PC-3 (cell line): ENCODE results near the gene DCDC1. TPM values are rescaled to one million over a fixed set of nuclear protein-coding genes. Genes with fewer than 3 reads are reported as not detected.

Source experiments
- ATAC-seq: fragments of 200-7000 bp; cut with Tn5 transposase; 2 replicates; pipeline ENCODE4 v1.9.1; 2020; ENCODE audit warnings: mild to moderate bottlenecking, moderate library complexity
- BruUV-seq: library from RNA; stranded (reverse); fragments of 400-500 nt; replicated peaks from 2 replicates; lab custom pipeline; 2021; lab: Mats Ljungman, UMichigan
- CTCF ChIA-PET: fragments of 300-600 bp; sonication (Branson Sonifier 250); formaldehyde crosslinking; loops from one replicate; lab custom pipeline; 2022; ENCODE audit warnings: antibody characterized with exemption; lab: Charles Lee
- POLR2A ChIA-PET: fragments of 300-600 bp; sonication (Branson Sonifier 250); formaldehyde crosslinking; loops from one replicate; lab custom pipeline; 2022; ENCODE audit warnings: antibody characterized with exemption; ENCODE audit not compliant: unreplicated experiment; lab: Charles Lee
- DNase-seq: peaks from one replicate; pipeline ENCODE4 v3.0.0-alpha.2; 2015
- H2AFZ ChIP-seq: fragments of 300-600 bp; sonication (generic); 2 replicates; pipeline ENCODE4 v1.6.0; 2016; ENCODE audit warnings: antibody characterized with exemption, low read length
- H3F3A ChIP-seq: fragments of 300-600 bp; sonication (generic); one replicate; pipeline ENCODE4 v1.6.0; 2017; ENCODE audit warnings: antibody characterized with exemption, low read length, control low read depth, mild to moderate bottlenecking; ENCODE audit not compliant: unreplicated experiment
- H3K27ac ChIP-seq: fragments of 300-600 bp; sonication (generic); 2 replicates; pipeline ENCODE4 v1.5.1; 2016; ENCODE audit warnings: mild to moderate bottlenecking, low read length
- H3K27me3 ChIP-seq: fragments of 300-600 bp; sonication (generic); 2 replicates; pipeline ENCODE4 v1.6.1; 2016; ENCODE audit warnings: low read length, mixed read lengths
- H3K36me3 ChIP-seq: fragments of 300-600 bp; sonication (generic); 2 replicates; pipeline ENCODE4 v1.6.1; 2016; ENCODE audit warnings: low read depth, mixed run types, low read length, mixed read lengths
- H3K4me1 ChIP-seq: fragments of 300-600 bp; sonication (generic); 2 replicates; pipeline ENCODE4 v1.5.1; 2016; ENCODE audit warnings: low read length; ENCODE audit not compliant: insufficient read depth
- H3K4me2 ChIP-seq: fragments of 300-600 bp; sonication (generic); 2 replicates; pipeline ENCODE4 v1.6.0; 2016; ENCODE audit warnings: low read length
- H3K4me3 ChIP-seq: fragments of 300-600 bp; sonication (generic); 2 replicates; pipeline ENCODE4 v1.5.1; 2016; ENCODE audit warnings: mild to moderate bottlenecking, low read length, mixed read lengths
- H3K79me2 ChIP-seq: fragments of 300-600 bp; sonication (generic); 2 replicates; pipeline ENCODE4 v1.6.1; 2017; ENCODE audit warnings: low read length, mixed read lengths
- H3K9ac ChIP-seq: fragments of 300-600 bp; sonication (generic); 2 replicates; pipeline ENCODE4 v1.6.0; 2016; ENCODE audit warnings: mild to moderate bottlenecking, low read length
- H3K9me2 ChIP-seq: fragments of 300-600 bp; sonication (generic); replicated peaks from 2 replicates; pipeline ENCODE4 v1.6.1; 2016; ENCODE audit warnings: mixed run types, low read length, mixed read lengths
- H3K9me3 ChIP-seq: fragments of 300-600 bp; sonication (generic); 2 replicates; pipeline ENCODE4 v1.6.1; 2016; ENCODE audit warnings: low read length, mixed read lengths
- H4K20me1 ChIP-seq: fragments of 300-600 bp; sonication (generic); 2 replicates; pipeline ENCODE4 v1.6.1; 2016; ENCODE audit warnings: low read length, mixed read lengths
- CTCF ChIP-seq: fragments of 300-600 bp; sonication (generic); conservative IDR thresholded peaks from 2 replicates; pipeline ENCODE4 v1.5.1; 2017; ENCODE audit warnings: antibody characterized with exemption, low read depth, mild to moderate bottlenecking, low read length
- EZH2 ChIP-seq: fragments of 300-600 bp; sonication (generic); IDR thresholded peaks from one replicate; pipeline ENCODE4 v1.6.1; 2017; ENCODE audit warnings: antibody characterized with exemption, mild to moderate bottlenecking, low read length; ENCODE audit not compliant: unreplicated experiment
- EZH2phosphoT487 ChIP-seq: fragments of 300-600 bp; sonication (generic); IDR thresholded peaks from 2 replicates; pipeline ENCODE4 v1.6.1; 2018; ENCODE audit warnings: mild to moderate bottlenecking, antibody characterized with exemption, low read length, borderline replicate concordance
- intact Hi-C: fragments of 100-400 bp; cut with micrococcal nuclease; formaldehyde crosslinking; loops from 2 replicates; pipeline ENCODE4 v1.9.0; 2023
- total RNA-seq: library from RNA; depleted of rRNA; stranded (reverse); fragments of >200 nt; gene quantifications from 2 replicates; pipeline ENCODE4 v1.2.3, GENCODE V29; 2014

The DCDC1 gene
- total RNA-seq, 1 experiment from 2014 or later, result not detected

- CTCF ChIA-PET, result no interaction called here
- no peak overlapping the region for H3K27ac ChIP-seq
- no peaks in the 10 kb centered on the region for H4K20me1 ChIP-seq
- DNase-seq, result no peak
- no TSS peak for BruUV-seq
- H3K36me3 ChIP-seq, result no peaks in the 10 kb centered on the region
- no peak overlapping the region for H3K4me3 ChIP-seq
- POLR2A ChIA-PET, result no interaction called here
- H3K9me2 ChIP-seq, result no peaks in the 10 kb centered on the region
- no peaks in the 10 kb centered on the region for H3K4me1 ChIP-seq
- H3K27me3 ChIP-seq, result 0 out of 2 replicates have a peak, but pooled peaks cover 3% of the 10 kb centered on the region
- no peak overlapping the region for H3K4me2 ChIP-seq
- H3K79me2 ChIP-seq, result no peaks in the 10 kb centered on the region
- H2AFZ ChIP-seq, result no peak overlapping the region
- no peaks in the 10 kb centered on the region for H3K9me3 ChIP-seq
- ATAC-seq, result no peak
- TF ChIP-seq CTCF, result no peak
- TF ChIP-seq EZH2, result no peak
- intact Hi-C loops, result no loop called here
- no peaks in the 10 kb centered on the region for H3F3A ChIP-seq
- no peak overlapping the region for H3K9ac ChIP-seq
Measured at GRCh38 chr11:30984827-30985226, 384.7 kb downstream of the DCDC1 start.

- no TSS peak for BruUV-seq
- H3K36me3 ChIP-seq, result no peaks in the 10 kb centered on the region
- H3K4me2 ChIP-seq, result no peak overlapping the region
- H3K9ac ChIP-seq, result no peak overlapping the region
- H4K20me1 ChIP-seq, result no peaks in the 10 kb centered on the region
- ChIA-PET CTCF (no interaction called here), POLR2A (no interaction called here)
- H3K27ac ChIP-seq, result no peak overlapping the region
- H3K27me3 ChIP-seq, result 0 out of 2 replicates have a peak, but pooled peaks cover 3% of the 10 kb centered on the region
- H2AFZ ChIP-seq, result no peak overlapping the region
- DNase-seq (no peak), ATAC-seq (no peak)
- no peaks in the 10 kb centered on the region for H3K4me1 ChIP-seq
- no peaks in the 10 kb centered on the region for H3K9me3 ChIP-seq
- no peaks in the 10 kb centered on the region for H3F3A ChIP-seq
- no peak for TF ChIP-seq EZH2
- no peak for TF ChIP-seq CTCF
- TF ChIP-seq EZH2phosphoT487, result no peak
- H3K4me3 ChIP-seq, result no peak overlapping the region
- H3K9me2 ChIP-seq, result no peaks in the 10 kb centered on the region
- intact Hi-C loops, result no loop called here
- H3K79me2 ChIP-seq, result no peaks in the 10 kb centered on the region
Measured at GRCh38 chr11:30984442-30984816, 385.1 kb downstream of the DCDC1 start.

GRCh38 chr11:30983776-30984441 is 385.6 kb downstream of the DCDC1 start:
- POLR2A ChIA-PET, result no interaction called here
- Histone ChIP-seq H3K9ac (no peak overlapping the region), H3K36me3 (no peaks in the 10 kb centered on the region)

More at GRCh38 chr11:30983776-30984441, 385.6 kb downstream of the DCDC1 start:
- no peak for TF ChIP-seq EZH2
- no peak for TF ChIP-seq EZH2phosphoT487
- no peak for TF ChIP-seq CTCF
- no peaks in the 10 kb centered on the region for H3F3A ChIP-seq
- no peaks in the 10 kb centered on the region for H3K9me3 ChIP-seq
- H2AFZ ChIP-seq, result no peak overlapping the region
- H3K4me2 ChIP-seq, result no peak overlapping the region
- no TSS peak for BruUV-seq
- no peaks in the 10 kb centered on the region for H3K79me2 ChIP-seq
- intact Hi-C loops, result no loop called here
- H4K20me1 ChIP-seq, result no peaks in the 10 kb centered on the region
- H3K4me1 ChIP-seq, result no peaks in the 10 kb centered on the region
- DNase-seq, result no peak
- H3K27ac ChIP-seq, result no peak overlapping the region
- CTCF ChIA-PET, result no interaction called here
- H3K9me2 ChIP-seq, result no peaks in the 10 kb centered on the region
- no peak for ATAC-seq
- H3K4me3 ChIP-seq, result no peak overlapping the region
- 0 out of 2 replicates have a peak, but pooled peaks cover 3% of the 10 kb centered on the region for H3K27me3 ChIP-seq
